SIG-M5 (cell line): Measurements from ENCODE around the gene EIF4H.
"Not testable (repeated sequence)": the region's sequence is repeated elsewhere in the genome, so short reads cannot be mapped to it uniquely, and the experiment has no call there.

Experiments
- DNase-seq: peaks from one replicate; lab custom pipeline; 2025; lab: John Stamatoyannopoulos, UW

Gene EIF4H

GRCh38 chr7:74175340-74175739 lies 1.2 kb downstream of the EIF4H start:
- no peak for DNase-seq

GRCh38 chr7:74176555-74176954 lies 2.4 kb downstream of the EIF4H start:
- DNase-seq = no peak

- no peak for DNase-seq
Observed at GRCh38 chr7:74178632-74179031, 4.5 kb downstream of the EIF4H start.

- no peak for DNase-seq
Observed at GRCh38 chr7:74179935-74180604, 5.9 kb downstream of the EIF4H start.

- no peak for DNase-seq
Observed at GRCh38 chr7:74180866-74181265, 6.7 kb downstream of the EIF4H start.

GRCh38 chr7:74181821-74182220 lies 7.7 kb downstream of the EIF4H start:
- no peak for DNase-seq

GRCh38 chr7:74182453-74183090 lies 8.4 kb downstream of the EIF4H start:
- DNase-seq = no peak

GRCh38 chr7:74183142-74183541 lies 9.0 kb downstream of the EIF4H start:
- no peak for DNase-seq

GRCh38 chr7:74183653-74184450 lies 9.7 kb downstream of the EIF4H start:
- DNase-seq = no peak

GRCh38 chr7:74185016-74185415 lies 10.9 kb downstream of the EIF4H start:
- no peak for DNase-seq

- no peak for DNase-seq
Observed at GRCh38 chr7:74185636-74186035, 11.5 kb downstream of the EIF4H start.

- DNase-seq = no peak
Observed at GRCh38 chr7:74187915-74188675, 13.9 kb downstream of the EIF4H start.

- DNase-seq = no peak
Observed at GRCh38 chr7:74190259-74190658, 16.1 kb downstream of the EIF4H start.

GRCh38 chr7:74191231-74191630 lies 17.1 kb downstream of the EIF4H start:
- no peak for DNase-seq

- DNase-seq = no peak
Observed at GRCh38 chr7:74193054-74193453, 18.9 kb downstream of the EIF4H start.

- no peak for DNase-seq
Observed at GRCh38 chr7:74193913-74194312, 19.8 kb downstream of the EIF4H start.

- no peak for DNase-seq
Observed at GRCh38 chr7:74194686-74195085, 20.5 kb downstream of the EIF4H start.

- not testable (repeated sequence) for DNase-seq
Observed at GRCh38 chr7:74195139-74195860, 21.1 kb downstream of the EIF4H start.

- DNase-seq = not testable (repeated sequence)
Observed at GRCh38 chr7:74195968-74196654, 22.0 kb downstream of the EIF4H start.

- DNase-seq = no peak
Observed at GRCh38 chr7:74197449-74198124, 23.4 kb downstream of the EIF4H start.
